Aortic smooth muscle cell (primary cell): ENCODE measurements around the gene BCS1L. TPM values are rescaled to one million over a fixed set of nuclear protein-coding genes. Genes with fewer than 3 reads are reported as not detected.

Experiments used
- total RNA-seq: library from RNA; depleted of rRNA; stranded (reverse); fragments of >200 nt; gene quantifications from 2 replicates; pipeline ENCODE4 v1.2.3, GENCODE V29; 2014

The BCS1L gene, protein sequence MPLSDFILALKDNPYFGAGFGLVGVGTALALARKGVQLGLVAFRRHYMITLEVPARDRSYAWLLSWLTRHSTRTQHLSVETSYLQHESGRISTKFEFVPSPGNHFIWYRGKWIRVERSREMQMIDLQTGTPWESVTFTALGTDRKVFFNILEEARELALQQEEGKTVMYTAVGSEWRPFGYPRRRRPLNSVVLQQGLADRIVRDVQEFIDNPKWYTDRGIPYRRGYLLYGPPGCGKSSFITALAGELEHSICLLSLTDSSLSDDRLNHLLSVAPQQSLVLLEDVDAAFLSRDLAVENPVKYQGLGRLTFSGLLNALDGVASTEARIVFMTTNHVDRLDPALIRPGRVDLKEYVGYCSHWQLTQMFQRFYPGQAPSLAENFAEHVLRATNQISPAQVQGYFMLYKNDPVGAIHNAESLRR
- total RNA-seq = 26.2 and 41.6 TPM in 2 replicates

DNA sequence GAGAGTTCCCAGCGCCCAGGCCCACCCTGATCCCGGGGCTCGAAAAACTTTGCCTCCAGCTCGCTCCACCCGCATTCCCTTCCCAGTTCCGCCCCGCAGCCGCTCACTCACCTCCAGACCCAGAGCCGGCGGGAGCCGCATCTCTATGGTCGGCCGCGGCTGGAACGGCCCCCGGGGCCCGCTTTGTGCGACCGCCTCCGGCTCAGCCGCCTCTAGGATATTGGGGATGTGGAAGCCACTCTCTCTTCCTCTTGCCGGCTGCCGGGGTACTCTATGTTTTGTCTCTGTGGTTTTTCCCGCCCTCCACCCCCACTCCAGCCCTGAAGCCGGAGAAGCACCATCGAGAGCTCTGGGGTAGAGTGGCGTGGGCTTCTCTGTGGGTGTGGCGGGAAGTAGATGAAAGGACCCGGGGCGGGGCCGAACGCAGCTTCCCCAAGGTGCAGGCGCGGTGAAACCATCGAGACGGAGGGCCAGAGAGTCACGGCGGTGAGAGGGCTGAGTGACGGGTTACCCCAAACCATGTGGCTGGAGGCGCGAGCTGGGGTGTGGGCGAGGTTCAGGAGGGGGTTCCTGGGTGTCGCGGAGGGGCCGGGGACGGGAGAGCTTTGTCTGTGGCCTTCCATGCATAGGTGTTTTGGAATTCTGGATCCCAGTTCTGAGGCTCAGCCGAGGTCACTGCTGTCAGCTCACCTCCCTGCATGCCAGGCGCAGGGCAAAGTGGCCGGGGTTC, at the start of gene BCS1L, which contains the start of gene ZNF142:
BCS1L (plus strand) TSS at position 426 of the 730 bp plus-strand sequence. CDS start 1,305 bp downstream, outside the sequence.
ZNF142 (minus strand) TSS at position 366 of the 730 bp plus-strand sequence. CDS start 3,194 bp downstream, outside the sequence.

DNA sequence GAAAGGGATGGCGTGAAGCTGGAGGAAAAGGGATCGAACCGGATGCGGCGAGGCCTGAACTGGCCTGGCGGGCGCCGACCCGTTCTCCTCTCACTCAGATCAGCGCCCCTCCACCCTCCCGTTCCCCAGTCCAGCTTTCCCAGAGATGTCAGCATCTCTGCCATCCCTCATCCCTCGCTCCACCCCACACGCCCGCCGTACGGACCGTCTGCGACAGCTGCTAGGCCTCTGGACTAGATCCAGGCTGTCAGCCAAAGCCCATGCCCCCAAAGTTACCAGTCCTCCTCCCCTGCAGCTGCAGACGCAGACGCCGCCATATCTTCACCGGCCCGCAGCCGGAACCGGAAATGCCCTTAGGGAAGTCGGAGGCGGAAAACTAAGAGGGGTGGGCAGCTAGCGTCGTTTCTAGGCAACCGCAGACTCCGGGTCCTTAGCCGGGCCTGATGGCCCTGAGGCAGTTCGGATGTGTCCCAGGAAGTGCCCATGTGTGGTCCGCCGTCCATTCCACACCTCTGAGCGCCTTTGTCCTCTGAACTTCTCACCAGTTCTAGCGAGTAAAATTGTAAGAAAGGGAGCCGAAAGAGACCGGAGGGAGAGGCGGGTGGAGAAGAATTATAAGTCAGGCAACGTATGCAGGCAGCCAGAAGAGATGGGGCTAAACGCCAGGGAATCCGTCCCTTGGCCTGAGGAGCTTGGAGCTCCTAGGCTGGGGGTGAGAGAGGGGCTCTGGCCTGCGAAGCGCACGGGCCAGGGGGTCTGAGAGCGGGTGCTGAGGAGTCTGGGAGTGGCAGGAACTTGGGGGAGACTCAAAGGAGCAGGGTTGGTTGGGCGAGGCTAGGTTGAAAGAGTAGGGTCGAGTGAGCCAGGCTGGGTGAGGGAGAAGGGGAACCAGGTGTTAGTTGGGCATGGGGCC, 12.4 kb downstream of the BCS1L start, which contains the start of the genes RNF25 and STK36:
RNF25 (minus strand) TSS at position 349 of the 913 bp plus-strand sequence; CDS start at position 317, 32 bp downstream.
STK36 (plus strand) TSS at position 433 of the 913 bp plus-strand sequence. CDS start 744 bp downstream, outside the sequence.

DNA sequence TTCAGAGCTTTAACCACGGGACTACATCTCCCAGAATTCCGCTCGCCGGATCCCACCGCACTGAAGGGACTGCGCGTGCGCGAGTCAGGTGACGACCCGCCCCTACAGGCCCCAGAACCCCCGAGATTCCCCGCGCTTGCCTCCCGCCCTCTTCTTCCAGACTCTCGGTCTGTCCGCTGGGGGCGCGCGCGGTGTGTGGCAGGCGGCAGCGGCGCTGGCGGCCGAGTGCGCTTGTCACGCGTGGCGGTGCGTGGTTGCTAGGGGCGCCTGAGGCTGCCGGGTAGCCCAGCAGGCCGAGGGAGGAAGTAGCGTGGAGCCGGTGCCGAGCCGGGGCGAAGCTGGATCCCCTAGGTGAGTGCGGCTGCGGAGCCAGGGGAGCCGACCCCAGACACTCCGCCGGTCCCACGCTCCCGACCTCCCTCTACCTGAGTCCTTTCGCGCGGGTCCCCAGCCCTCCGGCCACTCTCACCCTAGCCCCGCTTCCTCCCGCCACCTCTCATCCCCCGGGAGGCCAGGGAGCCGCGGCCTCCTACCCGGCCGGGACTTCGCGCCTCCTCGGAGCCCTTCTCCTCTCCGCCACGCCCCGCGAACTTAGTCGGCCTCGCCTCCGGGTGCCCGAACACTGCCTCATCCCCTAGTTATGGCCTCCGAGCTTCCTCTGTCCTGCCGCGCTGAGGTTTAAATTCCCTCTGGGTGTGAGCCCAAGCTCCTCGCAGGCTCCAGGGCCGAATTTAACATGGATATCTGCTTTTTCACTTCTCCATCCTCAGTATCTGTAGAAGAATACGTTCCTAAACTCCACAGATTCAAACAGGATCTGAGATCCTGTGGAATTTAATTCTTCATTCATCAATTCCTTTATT, 51.4 kb downstream of the BCS1L start, which contains the start of gene TTLL4:
TTLL4 (plus strand) TSS at position 149 of the 863 bp plus-strand sequence. CDS start 26,842 bp downstream, outside the sequence.

Other genes with a start within 250 kb of the BCS1L start
- gene VIL1, start 240.6 kb upstream of the BCS1L start, total RNA-seq = not detected in 2 replicates
- gene USP37, start 91.3 kb upstream of the BCS1L start, total RNA-seq = 8.3 and 9.4 TPM in 2 replicates
- 36.4 and 39.9 TPM in 2 replicates for gene CNOT9, start 90.8 kb upstream of the BCS1L start, total RNA-seq
- gene PLCD4, start 51.8 kb upstream of the BCS1L start, total RNA-seq = 2.1 and 4.0 TPM in 2 replicates
- gene ZNF142, start 60 bp upstream of the BCS1L start, total RNA-seq = 5.9 and 7.7 TPM in 2 replicates
- 29.3 and 31.6 TPM in 2 replicates for gene RNF25, start 12.3 kb downstream of the BCS1L start, total RNA-seq
- gene STK36, start 12.4 kb downstream of the BCS1L start, total RNA-seq = 17.2 and 17.6 TPM in 2 replicates
- 4.2 and 5.6 TPM in 2 replicates for gene TTLL4, start 51.2 kb downstream of the BCS1L start, total RNA-seq
- 13.5 and 18.1 TPM in 2 replicates for gene CYP27A1, start 122.5 kb downstream of the BCS1L start, total RNA-seq
- 0.40 and 1.9 TPM in 2 replicates for gene PRKAG3, start 172.1 kb downstream of the BCS1L start, total RNA-seq
- gene WNT6, start 200.1 kb downstream of the BCS1L start, total RNA-seq = not detected in 2 replicates
- not detected in 2 replicates for gene WNT10A, start 221.2 kb downstream of the BCS1L start, total RNA-seq